ENCODE data around the gene TBC1D1. TPM values are rescaled to one million over a fixed set of nuclear protein-coding genes. Genes with fewer than 3 reads are reported as not detected.
A peak's percentile ranks its signal among the peaks of the same experiment; 100 is the strongest.

TBC1D1 gene
- total and polyA plus RNA-seq, 3 experiments from 2014 or later: 26.7 to 76.1 (median 73.1) TPM

DNA sequence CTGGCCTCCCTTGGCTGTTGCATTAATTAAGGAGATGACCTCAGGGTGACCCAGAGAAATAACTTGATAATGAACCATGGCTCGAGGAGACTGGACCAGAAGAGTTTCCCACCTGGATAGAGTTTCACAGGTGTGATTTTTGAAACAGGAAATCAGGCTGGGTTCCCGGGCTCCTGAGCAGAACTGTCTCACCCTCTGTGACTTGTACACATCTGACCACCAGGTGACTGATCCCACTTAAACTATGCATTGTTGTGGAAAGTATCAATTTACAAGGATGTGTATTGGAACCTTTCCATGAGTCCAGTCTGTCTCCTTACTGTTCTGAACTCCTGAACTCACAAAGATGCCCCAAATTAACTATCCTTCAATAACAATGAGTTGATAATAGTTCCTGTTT lies 289.6 kb downstream of the TBC1D1 start:
- Histone ChIP-seq H3K4me3 (ENCODE audit: low read length) (no peak overlapping the region), H3K27me3 (ENCODE audit: insufficient read depth, low read length, poor library complexity, severe bottlenecking) (no peaks in the 10 kb centered on the region), H3K27ac (ENCODE audit: low read depth, low read length) (no peak overlapping the region), H3K9me3 (ENCODE audit: low read length) (no peaks in the 10 kb centered on the region), H3K4me1 (ENCODE audit: insufficient read depth, low read length) (peaks cover 22% of the 10 kb centered on the region), H3K36me3 (ENCODE audit: insufficient read depth, low read length) (no peaks in the 10 kb centered on the region)
- H3K27ac Mint-ChIP-seq: no peak overlapping the region
- ChIA-PET POLR2A (interaction anchor here (1.1 kb wide), 1 partner anchor 524 kb away, joined by 3 read pairs; no protein-coding TSS in a partner anchor), CTCF (interaction anchor here (0.8 to 8.2 kb wide), 34 partner anchors 11 to 624 kb away, joined by 3 to 170 read pairs (median 5); no protein-coding TSS in a partner anchor)
- peaks cover 0 to 2% of the 10 kb centered on the region in 2 donors for H3K27me3 Mint-ChIP-seq
- no peak overlapping the region for H3K4me3 Mint-ChIP-seq
- peaks cover 27 to 45% (median 41%) of the 10 kb centered on the region in 3 donors for H3K4me1 Mint-ChIP-seq
- no peaks in the 10 kb centered on the region for H3K36me3 Mint-ChIP-seq
- no peak for DNase-seq
- no peaks in the 10 kb centered on the region for H3K9me3 Mint-ChIP-seq

GRCh38 chr4:38181286-38181685 lies 290.4 kb downstream of the TBC1D1 start:
- no peak overlapping the region for H3K27ac Mint-ChIP-seq

DNA sequence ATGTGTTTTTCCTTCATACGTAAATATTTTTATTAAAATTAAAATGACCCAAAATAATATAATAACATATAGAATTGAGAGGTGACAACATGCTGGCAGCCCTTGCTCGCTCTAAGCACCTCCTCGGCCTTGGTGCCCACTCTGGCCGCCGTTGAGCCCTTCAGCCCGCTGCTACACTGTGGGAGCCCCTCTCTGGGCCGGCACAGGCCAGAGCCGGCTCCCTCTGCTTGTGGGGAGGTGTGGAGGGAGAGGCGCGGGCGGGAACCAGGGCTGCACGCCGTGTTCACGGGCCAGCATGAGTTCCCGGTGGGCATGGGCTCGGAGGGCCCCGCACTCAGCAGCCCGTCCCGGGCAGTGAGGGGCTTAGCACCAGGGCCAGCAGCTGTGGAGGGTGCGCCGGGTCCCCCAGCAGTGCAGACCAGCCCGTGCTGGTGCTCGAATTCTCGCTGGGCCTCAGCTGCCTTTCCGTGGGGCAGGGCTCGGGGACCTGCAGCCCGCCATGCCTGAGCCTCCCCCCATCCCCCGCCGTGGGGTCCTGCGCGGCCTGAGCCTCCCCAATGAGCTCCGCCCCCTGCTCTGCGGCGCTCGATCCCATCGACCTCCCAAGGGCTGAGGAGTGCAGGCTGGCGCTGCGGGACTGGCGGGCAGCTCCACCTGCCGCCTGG lies 291.6 kb downstream of the TBC1D1 start:
- H3K27ac ChIP-seq (ENCODE audit: low read depth, low read length): no peak overlapping the region
- H3K4me1 Mint-ChIP-seq: peaks cover 16 to 31% (median 28%) of the 10 kb centered on the region in 3 donors
- no peak overlapping the region for H3K4me3 Mint-ChIP-seq
- H3K4me3 ChIP-seq (ENCODE audit: low read length): no peak overlapping the region
- H3K4me1 ChIP-seq (ENCODE audit: insufficient read depth, low read length): peaks cover 13% of the 10 kb centered on the region
- no peaks in the 10 kb centered on the region for H3K36me3 Mint-ChIP-seq
- no peaks in the 10 kb centered on the region for H3K9me3 ChIP-seq (ENCODE audit: low read length)
- no peak overlapping the region for H3K27ac Mint-ChIP-seq
- DNase-seq: no peak
- H3K27me3 Mint-ChIP-seq: no peaks in the 10 kb centered on the region
- ChIA-PET CTCF (interaction anchor here (0.8 to 3.6 kb wide), 5 partner anchors 11 to 548 kb away, joined by 3 to 14 read pairs (median 4); no protein-coding TSS in a partner anchor), POLR2A (no interaction called here)
- H3K36me3 ChIP-seq (ENCODE audit: insufficient read depth, low read length): no peaks in the 10 kb centered on the region
- no peaks in the 10 kb centered on the region for H3K9me3 Mint-ChIP-seq
- no peaks in the 10 kb centered on the region for H3K27me3 ChIP-seq (ENCODE audit: insufficient read depth, low read length, poor library complexity, severe bottlenecking)

More at GRCh38 chr4:38181286-38181685, 290.4 kb downstream of the TBC1D1 start:
- Mint-ChIP-seq H3K4me1 (peaks cover 23 to 41% (median 37%) of the 10 kb centered on the region in 3 donors), H3K27me3 (peaks cover 0 to under 1% of the 10 kb centered on the region in 2 donors), H3K9me3 (no peaks in the 10 kb centered on the region), H3K4me3 (no peak overlapping the region), H3K36me3 (no peaks in the 10 kb centered on the region)
- ChIA-PET CTCF (interaction anchor here (1.0 to 8.2 kb wide), 5 partner anchors 12 to 578 kb away, joined by 3 to 170 read pairs (median 53); no protein-coding TSS in a partner anchor), POLR2A (interaction anchor here (0.6 kb wide), 1 partner anchor 137 kb away, joined by 6 read pairs; no protein-coding TSS in a partner anchor)
- H3K4me1 ChIP-seq (ENCODE audit: insufficient read depth, low read length): peaks cover 18% of the 10 kb centered on the region
- no peaks in the 10 kb centered on the region for H3K9me3 ChIP-seq (ENCODE audit: low read length)
- H3K27me3 ChIP-seq (ENCODE audit: insufficient read depth, low read length, poor library complexity, severe bottlenecking): no peaks in the 10 kb centered on the region
- no peak overlapping the region for H3K27ac ChIP-seq (ENCODE audit: low read depth, low read length)
- no peak overlapping the region for H3K4me3 ChIP-seq (ENCODE audit: low read length)
- no peak for DNase-seq
- H3K36me3 ChIP-seq (ENCODE audit: insufficient read depth, low read length): no peaks in the 10 kb centered on the region

GRCh38 chr4:38184404-38184803 lies 293.5 kb downstream of the TBC1D1 start:
- no peaks in the 10 kb centered on the region for H3K36me3 ChIP-seq (ENCODE audit: insufficient read depth, low read length)
- Mint-ChIP-seq H3K4me1 (peaks cover 5 to 13% (median 11%) of the 10 kb centered on the region in 3 donors), H3K36me3 (no peaks in the 10 kb centered on the region), H3K27me3 (no peaks in the 10 kb centered on the region), H3K4me3 (no peak overlapping the region), H3K27ac (no peak overlapping the region), H3K9me3 (no peaks in the 10 kb centered on the region)
- no peak overlapping the region for H3K27ac ChIP-seq (ENCODE audit: low read depth, low read length)
- DNase-seq: no peak
- ChIA-PET POLR2A (no interaction called here), CTCF (interaction anchor here (0.6 to 2.6 kb wide), 4 partner anchors 8 to 546 kb away, joined by 3 to 14 read pairs (median 4); no protein-coding TSS in a partner anchor)
- H3K4me3 ChIP-seq (ENCODE audit: low read length): no peak overlapping the region
- no peaks in the 10 kb centered on the region for H3K9me3 ChIP-seq (ENCODE audit: low read length)
- no peaks in the 10 kb centered on the region for H3K4me1 ChIP-seq (ENCODE audit: insufficient read depth, low read length)
- no peaks in the 10 kb centered on the region for H3K27me3 ChIP-seq (ENCODE audit: insufficient read depth, low read length, poor library complexity, severe bottlenecking)

DNA sequence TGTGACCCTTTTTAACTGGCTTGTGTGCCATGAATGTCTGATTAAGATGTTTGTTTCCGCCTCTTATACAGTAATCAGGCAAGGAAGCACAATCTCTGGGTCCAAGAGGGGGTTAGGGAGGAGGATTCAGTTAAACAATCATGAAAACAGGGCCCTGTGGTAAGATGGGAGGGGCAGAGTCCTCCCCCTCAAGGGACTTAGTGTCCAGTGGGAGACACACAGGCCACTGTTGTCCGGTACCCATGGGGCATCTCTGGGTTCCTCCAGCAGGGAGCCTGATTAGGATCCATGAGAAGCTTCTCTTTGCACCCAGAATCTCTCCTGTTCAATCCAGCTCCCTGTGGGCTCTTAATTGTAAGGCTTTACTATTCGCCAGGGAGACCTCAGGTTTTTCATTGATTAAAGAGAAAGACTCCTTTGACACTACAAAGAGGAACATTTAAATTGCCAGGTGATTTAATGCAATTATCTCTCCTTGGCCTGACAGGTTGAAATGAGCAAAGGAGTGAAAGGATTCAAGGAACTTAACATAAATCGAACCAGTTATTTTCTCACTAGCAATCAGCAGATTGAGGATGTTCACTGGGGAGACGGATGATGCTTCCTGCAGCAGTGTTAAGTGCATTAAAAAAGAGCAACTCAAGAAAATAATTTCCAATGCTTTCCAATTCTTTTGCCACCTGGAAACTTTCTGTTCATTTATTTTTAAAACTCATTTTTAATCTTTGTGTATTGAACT lies 294.7 kb downstream of the TBC1D1 start:
- ChIA-PET POLR2A (no interaction called here), CTCF (interaction anchor here (1.2 kb wide), 1 partner anchor 7 kb away, joined by 4 read pairs; no protein-coding TSS in a partner anchor)
- Histone ChIP-seq H3K4me3 (ENCODE audit: low read length) (no peak overlapping the region), H3K36me3 (ENCODE audit: insufficient read depth, low read length) (no peaks in the 10 kb centered on the region), H3K27ac (ENCODE audit: low read depth, low read length) (no peak overlapping the region), H3K27me3 (ENCODE audit: insufficient read depth, low read length, poor library complexity, severe bottlenecking) (no peaks in the 10 kb centered on the region), H3K4me1 (ENCODE audit: insufficient read depth, low read length) (no peaks in the 10 kb centered on the region), H3K9me3 (ENCODE audit: low read length) (no peaks in the 10 kb centered on the region)
- no peak for DNase-seq
- H3K9me3 Mint-ChIP-seq: no peaks in the 10 kb centered on the region
- H3K36me3 Mint-ChIP-seq: no peaks in the 10 kb centered on the region
- no peak overlapping the region for H3K27ac Mint-ChIP-seq
- H3K27me3 Mint-ChIP-seq: no peaks in the 10 kb centered on the region
- no peak overlapping the region for H3K4me3 Mint-ChIP-seq
- peaks cover 0 to 5% (median under 1%) of the 10 kb centered on the region in 3 donors for H3K4me1 Mint-ChIP-seq

DNA sequence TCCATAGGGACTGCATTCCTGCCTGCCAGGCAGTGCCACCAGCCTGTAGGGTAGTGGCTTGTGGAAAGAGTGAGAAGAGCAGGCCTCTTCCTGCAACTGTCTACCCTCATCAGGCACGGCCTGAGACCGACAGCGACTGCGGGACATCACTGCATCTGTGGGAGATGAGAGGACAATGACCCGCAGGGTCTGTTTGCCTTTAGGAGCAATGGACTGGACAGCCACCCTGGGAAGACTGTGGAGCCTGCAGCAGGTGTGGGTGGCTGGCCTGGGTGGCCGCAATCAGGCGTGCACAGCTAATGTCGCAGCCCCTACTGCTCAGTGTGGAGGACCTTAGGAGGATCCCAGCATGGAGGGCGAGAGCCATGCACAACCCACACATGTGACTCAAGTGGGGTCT lies 297.3 kb downstream of the TBC1D1 start:
- H3K4me1 Mint-ChIP-seq: no peaks in the 10 kb centered on the region
- H3K4me3 ChIP-seq (ENCODE audit: low read length): no peak overlapping the region
- H3K27ac Mint-ChIP-seq: peak overlapping the region in 1 of 8 donors; percentile 32
- H3K27me3 Mint-ChIP-seq: peaks cover 5 to 6% of the 10 kb centered on the region in 2 donors
- POLR2A ChIA-PET: no interaction called here
- H3K36me3 ChIP-seq (ENCODE audit: insufficient read depth, low read length): no peaks in the 10 kb centered on the region
- no peaks in the 10 kb centered on the region for H3K9me3 Mint-ChIP-seq
- H3K9me3 ChIP-seq (ENCODE audit: low read length): no peaks in the 10 kb centered on the region
- no peak overlapping the region for H3K4me3 Mint-ChIP-seq
- H3K36me3 Mint-ChIP-seq: no peaks in the 10 kb centered on the region
- DNase-seq: no peak
- no peaks in the 10 kb centered on the region for H3K4me1 ChIP-seq (ENCODE audit: insufficient read depth, low read length)
- CTCF ChIA-PET: no interaction called here
- no peaks in the 10 kb centered on the region for H3K27me3 ChIP-seq (ENCODE audit: insufficient read depth, low read length, poor library complexity, severe bottlenecking)
- H3K27ac ChIP-seq (ENCODE audit: low read depth, low read length): no peak overlapping the region

GRCh38 chr4:38188631-38189101 lies 297.8 kb downstream of the TBC1D1 start:
- Histone ChIP-seq H3K36me3 (ENCODE audit: insufficient read depth, low read length) (no peaks in the 10 kb centered on the region), H3K27me3 (ENCODE audit: insufficient read depth, low read length, poor library complexity, severe bottlenecking) (no peaks in the 10 kb centered on the region), H3K9me3 (ENCODE audit: low read length) (no peaks in the 10 kb centered on the region), H3K4me1 (ENCODE audit: insufficient read depth, low read length) (no peaks in the 10 kb centered on the region), H3K4me3 (ENCODE audit: low read length) (no peak overlapping the region), H3K27ac (ENCODE audit: low read depth, low read length) (no peak overlapping the region)
- Mint-ChIP-seq H3K4me3 (no peak overlapping the region), H3K27ac (no peak overlapping the region), H3K4me1 (no peaks in the 10 kb centered on the region), H3K9me3 (no peaks in the 10 kb centered on the region), H3K27me3 (peaks cover 5 to 6% of the 10 kb centered on the region in 2 donors), H3K36me3 (no peaks in the 10 kb centered on the region)
- CTCF ChIA-PET: no interaction called here
- no peak for DNase-seq
- POLR2A ChIA-PET: no interaction called here

All from CD8-positive, alpha-beta memory T cell (primary cell).